Retinal pigment epithelial cell (primary cell): ENCODE results near the gene WWC1.

ENCODE experiments used
- DNase-seq: peaks from one replicate; pipeline ENCODE4 v3.0.0-alpha.2; 2010; ENCODE audit warnings: low read depth
- H3K4me3 ChIP-seq: 2 replicates; pipeline ENCODE4 v1.5.1; 2011; ENCODE audit warnings: mild to moderate bottlenecking, low read length, control low read depth, moderate library complexity
- CTCF ChIP-seq: conservative IDR thresholded peaks from 2 replicates; pipeline ENCODE4 v1.5.1; 2011; ENCODE audit warnings: low read depth, low read length, control low read depth, inconsistent platforms

WWC1 gene

GRCh38 chr5:168295574-168296201, 4.2 kb downstream of the WWC1 start:
- peak overlapping the region; percentile 29 for H3K4me3 ChIP-seq
- TF ChIP-seq CTCF, result peak; percentile 68
- DNase-seq, result no peak

GRCh38 chr5:168296682-168297081, 5.2 kb downstream of the WWC1 start:
- DNase-seq, result no peak
- no peak overlapping the region for H3K4me3 ChIP-seq
- no peak for TF ChIP-seq CTCF

- DNase-seq, result no peak
- TF ChIP-seq CTCF, result no peak
- H3K4me3 ChIP-seq, result no peak overlapping the region
Observed at GRCh38 chr5:168298949-168299348, 7.5 kb downstream of the WWC1 start.

- no peak for TF ChIP-seq CTCF
- DNase-seq, result no peak
- H3K4me3 ChIP-seq, result no peak overlapping the region
Observed at GRCh38 chr5:168299372-168299771, 7.9 kb downstream of the WWC1 start.

- H3K4me3 ChIP-seq, result no peak overlapping the region
- no peak for DNase-seq
- no peak for TF ChIP-seq CTCF
Observed at GRCh38 chr5:168300326-168301182, 9.1 kb downstream of the WWC1 start.

GRCh38 chr5:168301593-168302390, 10.3 kb downstream of the WWC1 start:
- TF ChIP-seq CTCF, result no peak
- no peak overlapping the region for H3K4me3 ChIP-seq
- DNase-seq, result no peak
